ENCODE measurements around the gene CD84.
"Not testable (repeated sequence)": the region's sequence is repeated elsewhere in the genome, so short reads cannot be mapped to it uniquely, and the experiment has no call there.

The CD84 gene

GRCh38 chr1:160567858-160568682 lies 11.2 kb downstream of the CD84 start:
- peak; percentile 41 to 48 for DNase-seq

- no peak for DNase-seq
These were observed 12.0 kb downstream of the CD84 start for GRCh38 chr1:160567341-160567740.

GRCh38 chr1:160565564-160565963 lies 13.7 kb downstream of the CD84 start:
- DNase-seq, result no peak

- not testable (repeated sequence) for DNase-seq
These were observed 16.1 kb downstream of the CD84 start for GRCh38 chr1:160563230-160563629.

- DNase-seq, result not testable (repeated sequence)
These were observed 16.6 kb downstream of the CD84 start for GRCh38 chr1:160562745-160563144.

- DNase-seq, result no peak
These were observed 18.5 kb downstream of the CD84 start for GRCh38 chr1:160560806-160561205.

- no peak for DNase-seq
These were observed 19.1 kb downstream of the CD84 start for GRCh38 chr1:160560045-160560705.

- DNase-seq, result not testable (repeated sequence)
These were observed 19.9 kb downstream of the CD84 start for GRCh38 chr1:160559437-160559836.

- DNase-seq, result no peak
These were observed 20.5 kb downstream of the CD84 start for GRCh38 chr1:160558660-160559380.

- no peak for DNase-seq
These were observed 25.5 kb downstream of the CD84 start for GRCh38 chr1:160553778-160554177.

- DNase-seq, result no peak
These were observed 26.9 kb downstream of the CD84 start for GRCh38 chr1:160552425-160552824.

- peak; percentile 51 to 61 for DNase-seq
These were observed 28.7 kb downstream of the CD84 start for GRCh38 chr1:160550572-160551034.

- no peak for DNase-seq
These were observed 29.7 kb downstream of the CD84 start for GRCh38 chr1:160549665-160550006.

- no peak for DNase-seq
These were observed 30.2 kb downstream of the CD84 start for GRCh38 chr1:160548960-160549664.

- DNase-seq, result no peak
These were observed 31.1 kb downstream of the CD84 start for GRCh38 chr1:160548183-160548582.

GRCh38 chr1:160547422-160547821 lies 31.9 kb downstream of the CD84 start:
- no peak for DNase-seq

GRCh38 chr1:160546942-160547341 lies 32.4 kb downstream of the CD84 start:
- DNase-seq, result no peak

- DNase-seq, result no peak
These were observed 34.6 kb downstream of the CD84 start for GRCh38 chr1:160544647-160545046.

GRCh38 chr1:160542303-160542945 lies 36.9 kb downstream of the CD84 start:
- DNase-seq, result no peak

GRCh38 chr1:160541622-160542302 lies 37.5 kb downstream of the CD84 start:
- DNase-seq, result no peak

GRCh38 chr1:160540859-160541233 lies 38.5 kb downstream of the CD84 start:
- no peak for DNase-seq

Measured in stimulated activated CD4-positive, alpha-beta T cell treated with anti-CD3 and anti-CD28 coated beads, Interleukin-2, amount 100 ng/mL, for 48 hours (primary cell).